Activated CD4-positive, alpha-beta T cell treated with anti-CD3 and anti-CD28 coated beads, Interleukin-2, Interleukin-4, amounts not matched to agents 100 ng/mL and 50 ng/mL, durations not matched to agents 16 hours and 8 hours (primary cell): ENCODE results near the gene POLA1.
A peak's percentile ranks its signal among the peaks of the same experiment; 100 is the strongest.

Experiments used
- DNase-seq: peaks from one replicate; pipeline ENCODE4 v3.0.0-alpha.2; 2020; ENCODE audit warnings: low spot score

POLA1 gene

GRCh38 chrX:24876530-24877287, 183.0 kb downstream of the POLA1 start:
- DNase-seq = no peak

GRCh38 chrX:24877288-24877664, 183.6 kb downstream of the POLA1 start:
- DNase-seq = no peak

DNA sequence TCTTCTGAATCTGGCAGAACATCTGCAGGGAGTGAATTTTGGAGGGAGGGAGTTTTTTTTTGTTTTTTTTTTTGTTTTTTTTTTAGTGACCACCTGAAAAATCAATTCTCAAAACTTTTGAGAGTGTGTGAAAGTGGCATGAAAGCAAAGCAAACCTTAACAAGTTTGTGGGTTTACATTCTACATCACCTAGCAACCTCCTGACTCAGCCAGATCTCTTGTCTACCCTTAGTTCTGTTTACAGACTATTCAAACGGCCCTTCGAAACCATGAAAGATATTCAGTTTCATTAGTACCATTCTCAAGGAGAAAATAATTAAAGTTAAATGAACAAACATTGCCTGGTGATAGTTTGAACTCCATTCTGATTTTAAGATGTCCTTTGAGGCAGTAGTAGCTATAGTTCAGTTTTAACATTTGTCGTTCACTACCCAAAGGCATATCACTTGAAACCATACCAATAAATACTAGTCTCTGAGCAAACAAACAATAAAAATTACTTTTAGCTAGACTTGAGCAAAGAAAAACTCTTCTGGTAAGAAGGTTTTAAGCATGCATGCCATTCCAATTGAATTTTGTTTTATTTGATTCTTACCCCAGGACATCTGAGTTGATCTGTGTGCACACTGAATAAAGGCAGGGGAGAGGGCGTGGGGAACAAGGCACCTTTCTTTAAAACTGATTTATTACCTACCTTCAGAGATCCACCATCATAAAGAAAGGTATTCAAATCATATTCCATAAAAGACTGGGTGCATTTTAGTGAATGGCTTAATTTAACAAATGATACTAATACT, 184.3 kb downstream of the POLA1 start:
- no peak for DNase-seq

DNA sequence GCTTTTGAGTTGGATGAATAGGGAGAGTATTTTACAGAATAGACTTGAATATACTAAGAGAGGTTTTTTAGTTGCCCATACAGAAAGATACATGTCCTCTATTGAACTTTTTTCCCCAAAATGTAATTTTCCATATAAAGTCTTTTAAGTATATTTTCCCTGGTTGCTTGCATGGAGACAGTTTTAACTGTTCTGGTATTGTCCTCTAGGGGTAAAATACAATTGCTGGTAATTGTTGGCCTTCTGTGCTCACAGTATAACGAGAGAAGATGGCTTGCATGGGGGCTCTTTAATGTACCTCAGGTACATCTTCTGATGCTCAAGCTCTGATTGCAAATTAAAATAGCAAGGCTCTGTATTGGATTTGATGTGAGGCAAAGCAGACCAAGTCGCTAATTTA, 186.0 kb downstream of the POLA1 start:
- no peak for DNase-seq

GRCh38 chrX:24886916-24887315, 193.2 kb downstream of the POLA1 start:
- DNase-seq = no peak

- peak; percentile 28 for DNase-seq
These were observed 197.0 kb downstream of the POLA1 start for GRCh38 chrX:24890677-24891076.

DNA sequence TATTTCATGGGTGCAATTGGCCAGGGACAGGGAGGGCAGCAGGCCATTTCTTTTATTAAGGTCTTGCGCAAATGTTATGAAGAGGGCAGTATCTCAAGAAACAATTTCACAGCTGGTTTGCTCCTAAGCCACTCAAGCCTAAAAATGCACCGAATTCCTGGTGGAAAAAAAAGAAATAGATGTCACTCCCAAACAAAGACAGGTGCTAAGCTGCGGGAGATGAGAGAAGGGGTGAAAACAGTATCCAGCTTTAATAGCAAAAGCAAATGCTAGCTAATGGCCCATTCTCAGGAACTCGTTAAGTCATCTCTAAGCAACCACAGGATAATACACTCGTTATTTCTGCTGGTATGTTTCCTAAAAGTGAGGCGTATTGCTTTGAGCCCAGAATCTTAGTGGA, 205.7 kb downstream of the POLA1 start:
- no peak for DNase-seq

- DNase-seq = no peak
These were observed 206.5 kb downstream of the POLA1 start for GRCh38 chrX:24900234-24900633.

- no peak for DNase-seq
These were observed 209.1 kb downstream of the POLA1 start for GRCh38 chrX:24902806-24903205.

DNA sequence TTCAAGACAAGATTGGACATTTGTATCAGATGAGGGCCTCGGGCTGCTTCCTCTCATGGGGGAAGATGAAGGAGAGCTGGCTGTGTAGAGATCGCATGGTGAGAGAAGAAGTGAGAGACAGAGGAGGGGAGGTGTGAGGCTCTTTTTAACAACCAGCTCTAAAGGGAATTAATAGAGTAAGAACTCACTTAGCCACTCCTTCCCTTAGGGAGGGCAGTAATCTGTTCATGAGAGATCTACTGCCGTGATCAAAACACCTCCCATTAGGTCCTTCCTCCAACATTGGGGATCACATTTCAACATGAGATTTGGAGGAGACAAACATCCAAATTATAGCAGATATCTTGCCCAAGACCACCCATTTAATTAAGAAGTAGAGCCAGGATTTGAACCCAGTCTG, 225.0 kb downstream of the POLA1 start:
- DNase-seq = no peak

- DNase-seq = peak; percentile 53
These were observed 227.1 kb downstream of the POLA1 start for GRCh38 chrX:24920769-24921168.

- peak; percentile 4 for DNase-seq
These were observed 231.7 kb downstream of the POLA1 start for GRCh38 chrX:24925430-24925829.

DNA sequence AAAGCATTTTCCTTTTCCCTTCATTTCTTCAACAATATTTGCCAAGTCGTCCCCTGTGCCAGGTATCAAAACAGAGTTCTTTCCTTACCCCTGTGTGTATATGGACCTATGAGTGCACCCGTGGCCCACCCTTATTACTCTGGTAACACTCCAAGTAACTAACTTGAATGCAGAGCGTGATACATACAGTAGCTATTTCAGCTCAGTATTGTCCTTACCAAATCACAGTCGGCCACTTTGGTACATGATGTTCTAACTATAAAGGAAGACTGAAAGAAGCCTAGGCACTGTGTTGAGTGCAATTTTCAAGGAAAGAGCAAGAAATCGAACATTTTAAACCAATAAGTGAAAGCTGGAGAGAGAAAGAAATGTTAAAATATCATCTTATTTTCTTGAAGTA, 233.7 kb downstream of the POLA1 start:
- no peak for DNase-seq

DNA sequence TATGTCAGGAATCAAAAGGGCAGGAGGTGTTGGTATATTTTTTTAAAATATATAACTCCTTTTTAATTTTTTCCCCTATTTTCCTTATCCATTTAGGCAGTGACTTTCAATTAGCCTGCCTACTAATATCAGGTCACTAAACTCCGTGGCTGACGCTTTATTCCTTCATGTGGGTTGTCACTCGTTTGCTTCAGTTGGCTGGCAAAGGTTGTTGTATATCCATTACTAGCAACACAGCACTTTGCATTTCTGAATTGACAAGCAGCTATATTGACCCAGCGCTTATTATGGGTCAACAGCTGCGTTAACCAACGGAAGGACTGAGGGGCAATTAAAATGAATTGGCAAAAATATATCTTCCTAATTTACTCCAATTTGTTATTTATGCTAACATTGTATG, 234.4 kb downstream of the POLA1 start:
- DNase-seq = no peak

DNA sequence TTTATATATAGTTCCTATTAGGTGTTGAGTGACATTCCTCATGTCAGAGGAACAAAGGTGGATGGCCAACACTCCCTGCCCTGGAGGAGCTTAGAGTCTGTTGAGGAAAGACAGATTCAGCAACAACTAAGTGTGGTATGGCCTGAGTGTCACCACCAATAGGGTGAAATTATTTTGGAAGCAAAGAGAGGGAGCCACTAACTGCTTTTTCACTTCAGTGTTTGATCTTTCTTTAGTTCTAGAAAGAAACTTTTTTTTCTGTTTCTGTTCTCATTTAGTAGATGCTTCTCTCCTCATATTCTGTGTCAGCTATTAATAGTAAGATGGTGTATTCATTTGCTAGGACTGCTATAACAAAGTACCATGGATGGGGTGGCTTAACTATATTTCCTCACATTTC, 240.6 kb downstream of the POLA1 start:
- DNase-seq = no peak

DNA sequence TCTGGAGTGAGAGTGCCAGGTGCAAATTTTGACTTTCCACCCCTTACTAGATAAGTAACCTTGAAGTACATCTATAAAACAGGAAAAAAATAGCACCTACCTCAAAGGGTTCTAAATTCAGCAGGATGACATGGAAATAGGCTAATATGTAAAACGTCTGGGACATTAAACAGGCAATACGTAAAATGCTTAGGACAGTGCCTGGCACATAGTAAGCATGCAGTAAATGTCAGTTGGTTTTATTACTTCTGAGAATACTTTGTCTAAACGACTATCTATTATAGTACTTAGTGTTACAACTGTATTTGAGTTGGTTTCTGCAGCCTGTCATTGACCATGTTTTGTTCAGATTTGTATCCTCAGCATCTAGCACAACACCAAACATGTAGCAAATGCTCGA, 251.3 kb downstream of the POLA1 start:
- no peak for DNase-seq

- no peak for DNase-seq
These were observed 252.7 kb downstream of the POLA1 start for GRCh38 chrX:24946369-24946768.

- no peak for DNase-seq
These were observed 261.0 kb downstream of the POLA1 start for GRCh38 chrX:24954732-24955131.

- no peak for DNase-seq
These were observed 261.7 kb downstream of the POLA1 start for GRCh38 chrX:24955372-24955930.

DNA sequence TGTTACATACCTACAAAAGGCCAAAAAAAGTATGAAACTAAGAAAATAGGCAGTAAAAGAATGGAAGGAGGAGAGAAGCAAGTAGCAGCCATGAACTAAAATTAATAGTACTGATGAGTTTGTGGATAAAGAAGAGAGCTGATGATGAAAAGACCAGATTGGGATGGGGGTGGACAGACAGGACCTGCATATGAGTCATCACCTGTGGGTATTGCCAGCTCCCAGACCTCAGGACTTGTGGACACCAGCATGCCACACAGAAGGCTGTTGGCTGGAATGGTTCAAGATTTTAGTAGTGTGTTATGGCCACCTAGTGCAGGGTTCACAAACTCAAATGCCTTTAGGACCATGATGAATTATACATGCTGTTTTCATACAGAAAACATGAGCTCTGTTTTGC, 263.1 kb downstream of the POLA1 start:
- no peak for DNase-seq

DNA sequence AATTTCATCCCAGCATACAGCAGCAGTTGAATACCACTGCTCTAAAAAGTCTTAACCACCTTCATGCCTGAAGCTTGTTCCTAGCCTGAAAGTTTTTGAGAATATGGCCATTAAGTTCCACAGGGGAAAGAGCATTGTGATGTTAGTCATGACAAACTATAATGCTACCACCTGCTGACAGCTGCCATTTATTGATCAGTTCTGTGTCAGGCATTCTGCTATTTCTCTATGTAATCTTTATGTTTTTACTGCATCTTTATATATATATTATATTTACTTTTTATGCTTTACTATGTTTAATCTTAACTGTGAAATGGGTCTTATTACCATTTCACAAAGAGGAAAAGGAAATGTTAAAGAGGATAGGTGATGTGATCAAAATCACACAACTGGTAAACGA, 268.1 kb downstream of the POLA1 start:
- DNase-seq = no peak

GRCh38 chrX:24963823-24964222, 270.1 kb downstream of the POLA1 start:
- DNase-seq = no peak

DNA sequence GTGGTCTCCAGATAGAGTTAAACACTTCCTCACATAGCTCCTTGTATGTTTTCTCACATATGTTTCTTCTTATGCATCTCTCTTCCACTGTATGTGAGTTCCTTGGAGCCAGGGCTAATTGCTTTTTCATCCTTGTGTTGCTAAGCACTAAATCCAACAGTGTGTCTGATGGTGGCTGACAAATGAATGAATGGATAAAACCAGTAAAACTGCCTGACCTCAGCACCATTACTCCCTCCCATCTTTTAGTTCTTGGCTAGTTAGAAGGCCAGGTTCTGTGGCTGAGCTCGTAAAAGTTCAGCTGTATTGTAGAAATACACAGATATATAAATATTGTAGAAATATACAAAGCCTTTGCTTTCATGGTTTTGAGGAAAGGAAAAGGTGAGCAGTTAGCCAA, 271.7 kb downstream of the POLA1 start:
- DNase-seq = no peak
